ENCODE measurements around the gene GNAS.

Gene GNAS

DNA sequence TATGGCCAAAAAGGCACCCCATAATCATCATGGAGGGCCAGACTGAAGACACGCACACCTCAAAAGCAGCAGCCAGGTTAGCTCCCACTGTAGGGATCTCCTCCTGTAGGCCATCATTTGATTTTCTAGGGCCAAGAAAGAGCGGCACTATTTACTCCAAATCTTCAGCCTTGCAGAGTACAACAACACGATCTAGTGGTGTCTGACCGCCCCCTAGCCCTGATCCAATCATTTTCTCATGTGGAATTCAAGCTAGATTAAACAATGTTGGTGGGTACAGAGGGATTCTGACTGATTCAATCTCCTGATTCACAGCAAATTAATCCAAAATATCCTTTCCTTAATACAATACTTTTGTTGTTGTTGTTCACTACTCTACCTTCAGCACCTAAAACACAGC is 14.3 kb upstream of the GNAS start:
- DNase-seq (ENCODE audit: insufficient read length, low spot score) (no peak), FAIRE-seq (no peak)
- no peak for TF ChIP-seq POLR2A (IDR thresholded peaks at IDR 0.05; ENCODE audit: low read depth, low read length)

DNA sequence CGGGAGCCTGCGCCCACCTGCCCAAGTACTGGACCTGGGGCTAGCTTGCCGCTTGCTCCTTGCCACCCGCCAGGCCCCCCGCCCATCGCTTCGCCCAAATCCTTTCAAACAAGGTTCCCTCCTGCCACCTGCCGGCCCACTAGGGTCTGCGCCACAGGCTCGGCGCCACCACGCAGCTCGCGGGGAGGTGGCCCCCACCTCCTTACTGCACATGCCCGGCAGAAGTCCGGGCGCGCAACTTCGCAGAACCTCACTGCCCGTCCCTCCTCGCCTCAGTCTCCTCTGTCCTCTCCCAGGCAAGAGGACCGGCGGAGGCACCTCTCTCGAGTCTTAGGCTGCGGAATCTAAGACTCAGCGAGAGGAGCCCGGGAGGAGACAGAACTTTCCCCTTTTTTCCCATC is 13.0 kb upstream of the GNAS start:
- FAIRE-seq: no peak
- no peak for TF ChIP-seq POLR2A (IDR thresholded peaks at IDR 0.05; ENCODE audit: low read depth, low read length)
- peak; percentile 59 for DNase-seq (ENCODE audit: insufficient read length, low spot score)

DNA sequence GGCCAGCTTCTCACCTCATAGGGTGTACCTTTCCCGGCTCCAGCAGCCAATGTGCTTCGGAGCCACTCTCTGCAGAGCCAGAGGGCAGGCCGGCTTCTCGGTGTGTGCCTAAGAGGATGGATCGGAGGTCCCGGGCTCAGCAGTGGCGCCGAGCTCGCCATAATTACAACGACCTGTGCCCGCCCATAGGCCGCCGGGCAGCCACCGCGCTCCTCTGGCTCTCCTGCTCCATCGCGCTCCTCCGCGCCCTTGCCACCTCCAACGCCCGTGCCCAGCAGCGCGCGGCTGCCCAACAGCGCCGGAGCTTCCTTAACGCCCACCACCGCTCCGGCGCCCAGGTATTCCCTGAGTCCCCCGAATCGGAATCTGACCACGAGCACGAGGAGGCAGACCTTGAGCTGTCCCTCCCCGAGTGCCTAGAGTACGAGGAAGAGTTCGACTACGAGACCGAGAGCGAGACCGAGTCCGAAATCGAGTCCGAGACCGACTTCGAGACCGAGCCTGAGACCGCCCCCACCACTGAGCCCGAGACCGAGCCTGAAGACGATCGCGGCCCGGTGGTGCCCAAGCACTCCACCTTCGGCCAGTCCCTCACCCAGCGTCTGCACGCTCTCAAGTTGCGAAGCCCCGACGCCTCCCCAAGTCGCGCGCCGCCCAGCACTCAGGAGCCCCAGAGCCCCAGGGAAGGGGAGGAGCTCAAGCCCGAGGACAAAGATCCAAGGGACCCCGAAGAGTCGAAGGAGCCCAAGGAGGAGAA is 12.3 kb upstream of the GNAS start:
- FAIRE-seq (no peak), DNase-seq (ENCODE audit: insufficient read length, low spot score) (no peak)
- no peak for TF ChIP-seq POLR2A (IDR thresholded peaks at IDR 0.05; ENCODE audit: low read depth, low read length)

DNA sequence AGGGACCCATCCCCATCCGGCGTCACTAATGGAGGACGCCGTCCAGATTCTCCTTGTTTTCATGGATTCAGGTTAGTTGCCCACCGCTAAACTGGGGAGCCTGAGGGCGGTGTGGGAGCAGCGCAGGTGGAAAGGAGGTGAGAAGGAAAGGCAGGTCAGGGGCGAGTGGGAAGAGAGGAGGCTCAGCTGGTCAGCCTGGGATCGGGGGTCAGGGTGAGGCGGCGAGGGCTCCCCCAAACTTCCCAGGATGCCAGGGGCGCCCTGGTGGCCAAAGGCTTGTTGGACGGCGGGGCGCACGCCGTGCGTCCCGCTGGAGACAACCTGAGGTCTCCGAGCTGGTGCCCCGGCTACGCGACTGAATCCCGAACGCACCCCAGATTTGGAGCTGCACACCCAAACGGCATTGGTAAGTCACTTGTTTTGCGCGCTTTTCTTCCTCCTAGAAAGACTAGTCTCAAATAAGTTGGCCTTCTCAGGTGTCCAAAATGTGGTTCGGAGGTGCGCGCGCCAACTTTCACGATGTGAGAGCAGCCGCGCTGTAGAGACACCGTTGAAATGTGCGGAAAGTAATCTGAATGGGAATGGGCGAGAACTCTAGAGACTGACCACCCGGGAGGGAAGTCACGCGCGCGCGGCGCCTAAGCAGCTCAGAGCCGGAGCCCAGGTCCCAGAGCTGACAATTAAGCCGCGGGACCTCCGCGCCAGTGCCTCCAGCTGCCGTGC is 11.5 kb upstream of the GNAS start:
- no peak for FAIRE-seq
- TF ChIP-seq POLR2A (IDR thresholded peaks at IDR 0.05; ENCODE audit: low read depth, low read length): no peak

DNA sequence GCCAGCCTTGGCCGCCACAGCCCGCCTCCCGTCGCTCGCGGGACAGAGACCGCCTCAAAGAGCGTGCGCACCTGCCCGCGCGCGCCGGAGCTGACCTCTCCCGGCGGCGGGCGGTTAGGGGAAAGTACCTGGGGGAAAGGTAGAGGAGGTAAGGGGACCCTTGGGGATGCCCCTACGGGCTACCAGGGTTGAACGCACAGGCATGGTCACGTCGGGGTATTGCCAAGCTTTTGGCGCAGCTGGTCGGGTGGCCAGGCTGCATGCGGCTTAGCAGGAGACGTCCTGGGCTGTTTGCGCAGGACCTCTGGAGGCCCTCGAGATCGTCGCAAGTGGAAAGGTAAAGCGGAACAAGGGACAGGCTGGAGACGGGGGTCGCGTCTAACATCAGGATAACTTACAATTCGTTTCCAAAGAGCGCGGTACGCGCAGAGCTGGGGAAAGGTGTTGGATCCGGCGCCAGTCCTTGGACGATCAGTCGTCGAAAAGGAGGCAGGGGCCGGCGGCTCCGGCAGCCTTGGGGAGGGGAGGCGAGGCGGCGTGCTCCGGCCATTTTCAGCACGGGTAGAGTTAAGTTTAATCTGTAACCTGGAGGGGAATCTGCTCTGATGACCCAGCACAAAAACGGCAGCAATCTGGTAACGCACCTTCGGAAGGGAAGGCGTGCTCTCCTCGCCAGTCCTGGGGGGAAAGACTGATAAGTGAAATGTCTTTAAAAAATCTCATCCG is 10.8 kb upstream of the GNAS start:
- FAIRE-seq (no peak), DNase-seq (ENCODE audit: insufficient read length, low spot score) (no peak)
- no peak for TF ChIP-seq POLR2A (IDR thresholded peaks at IDR 0.05; ENCODE audit: low read depth, low read length)

More for the DNA sequence above, 11.5 kb upstream of the GNAS start:
- DNase-seq (ENCODE audit: insufficient read length, low spot score): no peak

DNA sequence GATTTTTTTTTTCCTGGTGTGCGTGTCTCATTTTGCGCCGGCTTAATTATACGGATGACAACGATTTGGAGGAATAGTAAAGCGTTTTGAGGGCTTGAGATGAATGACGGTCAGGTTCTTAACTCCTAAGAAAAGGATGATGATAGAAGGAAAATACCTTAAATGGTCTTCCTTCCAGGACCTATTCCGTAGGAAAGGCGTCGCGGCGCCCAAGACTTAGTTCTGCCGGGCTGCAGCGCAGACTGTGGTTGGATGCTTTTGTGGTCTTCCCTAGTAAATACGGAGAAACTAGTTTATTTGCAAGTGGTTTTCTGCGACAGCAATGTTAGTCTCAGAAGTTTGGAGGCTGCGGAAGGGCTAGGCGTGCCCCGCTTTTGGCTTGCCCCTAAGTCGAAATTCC is 10.2 kb upstream of the GNAS start:
- no peak for FAIRE-seq
- TF ChIP-seq POLR2A (IDR thresholded peaks at IDR 0.05; ENCODE audit: low read depth, low read length): no peak
- DNase-seq (ENCODE audit: insufficient read length, low spot score): no peak

DNA sequence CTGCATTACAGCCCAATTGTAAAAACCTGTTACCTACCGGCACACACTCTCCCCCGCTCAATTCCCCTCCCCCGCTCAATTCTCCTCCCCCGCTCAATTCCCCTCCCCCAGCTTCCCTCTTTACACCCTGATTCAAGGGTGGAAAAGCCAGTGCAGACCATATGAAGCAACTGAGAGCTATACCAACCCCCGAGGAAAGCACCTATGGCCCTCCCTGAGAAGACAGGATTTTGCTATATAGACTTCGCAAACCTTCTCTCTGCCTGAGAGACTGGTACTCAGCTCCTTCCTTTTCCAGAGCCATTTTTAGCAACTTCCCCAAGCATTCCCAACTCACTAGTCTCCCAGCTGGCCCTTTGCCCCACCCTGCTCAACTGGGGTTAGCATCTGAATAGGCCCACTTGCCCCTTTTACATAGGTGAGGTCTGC is 9.4 kb upstream of the GNAS start:
- DNase-seq (ENCODE audit: insufficient read length, low spot score): no peak
- FAIRE-seq: no peak

DNA sequence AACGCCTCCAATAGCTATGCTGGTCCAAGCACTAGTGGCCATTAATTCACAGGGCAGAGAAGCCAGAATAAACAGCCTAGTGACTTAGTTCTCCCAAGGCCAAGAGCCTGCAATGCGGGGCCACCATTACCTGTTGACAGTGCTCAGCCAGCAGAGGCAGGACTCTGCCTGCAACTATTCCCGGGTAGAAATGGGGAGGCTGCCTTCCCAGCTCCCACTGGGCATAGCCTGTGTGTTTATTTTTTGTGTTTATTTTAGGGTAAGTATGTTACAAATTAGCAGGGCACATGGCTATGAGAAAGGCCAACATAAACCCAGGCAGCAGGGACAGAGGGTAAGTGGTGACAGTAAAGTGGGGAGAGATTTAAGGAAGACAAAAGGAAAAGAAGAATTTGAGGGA is 6.8 kb upstream of the GNAS start:
- no peak for DNase-seq (ENCODE audit: insufficient read length, low spot score)
- FAIRE-seq: no peak
- TF ChIP-seq POLR2A (IDR thresholded peaks at IDR 0.05; ENCODE audit: low read depth, low read length): no peak

More for the DNA sequence above, 9.4 kb upstream of the GNAS start:
- no peak for TF ChIP-seq POLR2A (IDR thresholded peaks at IDR 0.05; ENCODE audit: low read depth, low read length)

DNA sequence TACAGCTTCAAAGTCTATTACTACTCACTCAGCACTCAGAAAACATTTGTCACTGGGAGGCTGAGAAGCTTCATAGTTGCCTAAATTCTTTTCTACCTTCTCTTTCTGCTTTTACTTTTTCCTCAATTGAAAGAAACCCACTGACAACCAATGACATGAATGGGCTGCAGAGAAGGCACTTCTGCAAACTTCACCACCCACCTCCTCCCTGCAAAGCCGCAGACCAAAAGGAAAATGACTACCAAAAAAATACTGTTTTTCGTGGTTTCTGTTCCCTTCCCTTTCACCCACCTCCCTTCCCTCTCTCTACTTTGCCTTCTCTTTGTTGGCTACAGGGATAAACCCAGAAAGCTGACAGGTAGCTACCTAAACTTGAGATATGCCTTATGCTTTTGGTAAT is 5.1 kb upstream of the GNAS start:
- DNase-seq (ENCODE audit: insufficient read length, low spot score) (no peak), FAIRE-seq (no peak)
- no peak for TF ChIP-seq POLR2A (IDR thresholded peaks at IDR 0.05; ENCODE audit: low read depth, low read length)

DNA sequence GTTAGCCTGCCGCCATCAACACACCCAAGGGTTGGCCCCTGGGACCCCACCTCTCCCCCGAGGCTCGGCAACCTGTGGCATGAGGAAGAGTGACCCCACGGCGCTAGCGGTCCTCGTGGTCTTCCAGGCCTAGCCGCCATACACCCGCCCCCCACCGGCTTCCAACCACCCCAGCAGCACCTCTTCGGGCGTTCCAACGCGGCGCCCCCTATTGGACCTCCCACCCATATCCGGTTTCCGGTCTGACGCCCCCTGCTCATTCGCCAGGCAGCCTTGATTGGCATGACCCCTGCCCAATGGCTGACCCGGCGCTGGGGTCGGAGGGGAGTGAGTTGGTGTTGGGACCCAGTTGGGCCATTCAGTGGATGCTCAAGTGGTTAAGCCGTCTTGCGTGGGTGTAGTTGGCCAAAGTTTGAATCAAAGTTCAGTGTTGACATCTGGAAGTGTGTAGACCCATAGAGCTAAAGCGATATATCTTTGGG is 1.8 kb upstream of the GNAS start, which contains the start of gene GNAS-AS1:
Gene GNAS-AS1, minus strand, starts transcription at position 210 of the 482 bp plus-strand sequence.
- TF ChIP-seq POLR2A (IDR thresholded peaks at IDR 0.05; ENCODE audit: low read depth, low read length): peak; percentile 36; the same call in 1 of the 2 replicates
- DNase-seq (ENCODE audit: insufficient read length, low spot score) (peak; percentile 71), FAIRE-seq (no peak)

DNA sequence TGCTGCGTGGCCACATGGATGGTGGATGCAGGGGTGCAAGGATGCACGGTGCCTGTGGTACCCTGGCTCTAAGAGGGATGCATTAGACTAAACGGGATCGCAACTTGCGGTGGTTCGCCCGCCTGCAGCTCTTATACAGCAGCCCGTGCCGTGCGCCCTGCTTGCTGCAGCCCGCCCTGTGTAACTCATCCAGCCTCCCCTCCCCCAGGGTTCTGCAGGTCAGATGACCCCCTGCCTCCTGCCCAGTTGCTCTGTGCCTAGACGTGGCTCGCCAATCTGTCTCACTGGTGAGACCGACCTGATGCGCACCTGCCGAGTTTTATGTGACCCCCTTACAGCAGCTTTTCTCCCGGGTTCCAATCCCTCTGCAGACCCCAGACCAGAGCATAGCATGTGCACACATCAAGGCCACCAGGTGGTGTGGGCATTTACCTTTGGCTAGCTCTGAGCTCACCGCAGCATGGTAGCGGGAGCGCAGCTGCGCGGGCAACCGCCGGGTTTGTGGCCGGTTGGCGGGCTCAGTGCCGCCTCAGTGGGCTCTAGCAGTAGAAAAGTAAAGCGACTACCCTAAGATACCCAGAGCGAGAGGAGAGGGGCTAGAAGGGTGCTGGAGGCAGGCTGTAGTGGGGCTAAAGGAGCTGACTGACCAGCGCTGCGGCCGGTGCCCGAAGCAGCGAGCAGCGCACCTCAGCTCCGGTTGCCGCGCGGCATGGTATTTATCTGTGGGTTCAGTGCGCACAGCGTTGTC is 1.1 kb upstream of the GNAS start:
- DNase-seq (ENCODE audit: insufficient read length, low spot score) (no peak), FAIRE-seq (no peak)
- no peak for TF ChIP-seq POLR2A (IDR thresholded peaks at IDR 0.05; ENCODE audit: low read depth, low read length)

DNA sequence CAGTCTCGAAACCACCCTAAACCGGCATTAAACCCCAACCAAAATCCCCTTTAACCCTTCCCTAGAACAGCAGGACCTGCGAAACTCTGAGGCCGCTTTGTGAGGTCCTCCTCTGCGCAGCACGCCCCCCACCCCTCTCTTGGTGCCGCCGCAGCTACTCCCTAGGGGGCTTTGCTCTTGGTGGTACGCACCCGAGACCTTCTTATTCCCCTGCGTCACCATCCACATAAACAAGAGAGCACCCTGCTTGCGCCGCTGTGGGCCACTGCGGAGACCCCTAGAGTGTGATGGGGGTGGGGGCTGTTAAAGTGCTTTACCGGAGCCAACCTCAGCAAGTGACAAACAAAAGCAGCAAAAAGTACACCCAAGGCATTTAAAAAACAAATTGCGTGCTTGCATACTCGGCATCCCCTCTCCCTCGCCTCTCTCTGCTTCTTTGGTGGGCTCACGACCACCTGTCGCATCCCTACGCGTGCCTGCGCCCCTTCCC is 502 bp upstream of the GNAS start:
- DNase-seq (ENCODE audit: insufficient read length, low spot score) (no peak), FAIRE-seq (no peak)
- TF ChIP-seq POLR2A (IDR thresholded peaks at IDR 0.05; ENCODE audit: low read depth, low read length): no peak

DNA sequence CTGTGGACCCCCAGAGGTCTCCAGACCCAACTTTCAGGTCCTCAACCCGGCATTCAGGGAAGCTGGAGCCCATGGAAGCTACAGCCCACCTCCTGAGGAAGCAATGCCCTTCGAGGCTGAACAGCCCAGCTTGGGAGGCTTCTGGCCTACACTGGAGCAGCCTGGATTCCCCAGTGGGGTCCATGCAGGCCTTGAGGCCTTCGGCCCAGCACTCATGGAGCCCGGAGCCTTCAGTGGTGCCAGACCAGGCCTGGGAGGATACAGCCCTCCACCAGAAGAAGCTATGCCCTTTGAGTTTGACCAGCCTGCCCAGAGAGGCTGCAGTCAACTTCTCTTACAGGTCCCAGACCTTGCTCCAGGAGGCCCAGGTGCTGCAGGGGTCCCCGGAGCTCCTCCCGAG is 950 bp downstream of the GNAS start:
- no peak for FAIRE-seq
- no peak for DNase-seq (ENCODE audit: insufficient read length, low spot score)
- TF ChIP-seq POLR2A (IDR thresholded peaks at IDR 0.05; ENCODE audit: low read depth, low read length): no peak
